Measurements from ENCODE around the gene IL21R.

The IL21R gene

GRCh38 chr16:27381974-27382855, 19.8 kb upstream of the IL21R start:
- H3K27me3 ChIP-seq (ENCODE audit: control insufficient read depth, low read length): peaks cover 3% of the 10 kb centered on the region; the same call in 1 of the 2 replicates
- H3K4me2 ChIP-seq (ENCODE audit: low read length): peak overlapping the region; percentile 4; the same call in 1 of the 2 replicates
- H4K20me1 ChIP-seq (ENCODE audit: control insufficient read depth, insufficient read depth, low read depth, low read length): no peaks in the 10 kb centered on the region
- peaks cover 11% of the 10 kb centered on the region for H3F3A ChIP-seq (ENCODE audit: control insufficient read depth, insufficient read depth)
- H3K36me3 ChIP-seq (ENCODE audit: control insufficient read depth, low read length): no peaks in the 10 kb centered on the region
- no peak overlapping the region for H3K4me3 ChIP-seq (ENCODE audit: low read length)
- no peaks in the 10 kb centered on the region for H3K79me2 ChIP-seq (ENCODE audit: control insufficient read depth, low read length)
- no peaks in the 10 kb centered on the region for H3K9me2 ChIP-seq (replicated peaks; ENCODE audit: control insufficient read depth, low read length)
- H3K4me1 ChIP-seq (ENCODE audit: control insufficient read depth, low read length): peaks cover 45% of the 10 kb centered on the region
- TF ChIP-seq CTCF (IDR thresholded peaks at IDR 0.05; ENCODE audit: low read depth, low read length, poor library complexity, severe bottlenecking): no peak
- TF ChIP-seq EZH2phosphoT487 (IDR thresholded peaks at IDR 0.05; ENCODE audit: borderline replicate concordance, low read length): no peak
- peaks cover 13% of the 10 kb centered on the region for H3K9me3 ChIP-seq (ENCODE audit: control insufficient read depth, insufficient read depth, low read length)
- no peak overlapping the region for H3K27ac ChIP-seq (ENCODE audit: low read depth, low read length)

GRCh38 chr16:27383556-27384243, 18.3 kb upstream of the IL21R start:
- peaks cover 30% of the 10 kb centered on the region for H3K4me1 ChIP-seq (ENCODE audit: control insufficient read depth, low read length)

DNA sequence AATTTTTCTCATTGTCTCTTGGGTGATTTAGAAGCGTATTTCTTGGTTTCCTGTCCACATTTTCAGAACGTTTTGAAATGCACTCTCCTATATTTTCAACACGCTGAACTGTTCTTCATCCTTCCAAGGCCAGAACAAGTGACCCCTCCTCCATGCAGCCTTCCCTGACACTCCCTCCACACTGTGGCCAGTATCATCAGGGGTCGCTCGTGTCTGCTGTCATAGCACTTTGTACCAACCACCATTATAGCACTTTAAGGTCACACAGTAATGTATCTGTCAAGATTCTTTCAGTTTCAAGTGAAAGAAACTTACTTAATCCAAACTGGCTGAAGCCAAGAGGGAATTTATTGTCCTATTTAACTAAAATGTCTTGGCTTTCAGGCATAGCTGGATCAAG, 17.5 kb upstream of the IL21R start:
- Histone ChIP-seq H3K4me1 (ENCODE audit: control insufficient read depth, low read length) (peaks cover 23% of the 10 kb centered on the region), H3K36me3 (ENCODE audit: control insufficient read depth, low read length) (no peaks in the 10 kb centered on the region), H4K20me1 (ENCODE audit: control insufficient read depth, insufficient read depth, low read depth, low read length) (no peaks in the 10 kb centered on the region), H3K79me2 (ENCODE audit: control insufficient read depth, low read length) (no peaks in the 10 kb centered on the region), H3K9me3 (ENCODE audit: control insufficient read depth, insufficient read depth, low read length) (peaks cover 21% of the 10 kb centered on the region), H3K27ac (ENCODE audit: low read depth, low read length) (no peak overlapping the region), H3K9me2 (replicated peaks; ENCODE audit: control insufficient read depth, low read length) (no peaks in the 10 kb centered on the region), H3K4me2 (ENCODE audit: low read length) (no peak overlapping the region), H3K27me3 (ENCODE audit: control insufficient read depth, low read length) (peaks cover 8% of the 10 kb centered on the region), H3F3A (ENCODE audit: control insufficient read depth, insufficient read depth) (0 out of 2 replicates have a peak, but pooled peaks cover 3% of the 10 kb centered on the region), H3K4me3 (ENCODE audit: low read length) (no peak overlapping the region)
- TF ChIP-seq CTCF (IDR thresholded peaks at IDR 0.05; ENCODE audit: low read depth, low read length, poor library complexity, severe bottlenecking) (no peak), EZH2phosphoT487 (IDR thresholded peaks at IDR 0.05; ENCODE audit: borderline replicate concordance, low read length) (no peak)

More at GRCh38 chr16:27383556-27384243, 18.3 kb upstream of the IL21R start:
- Histone ChIP-seq H3K9me3 (ENCODE audit: control insufficient read depth, insufficient read depth, low read length) (peaks cover 16% of the 10 kb centered on the region), H3K79me2 (ENCODE audit: control insufficient read depth, low read length) (no peaks in the 10 kb centered on the region), H3F3A (ENCODE audit: control insufficient read depth, insufficient read depth) (0 out of 2 replicates have a peak, but pooled peaks cover 3% of the 10 kb centered on the region), H3K4me2 (ENCODE audit: low read length) (no peak overlapping the region), H3K27ac (ENCODE audit: low read depth, low read length) (no peak overlapping the region), H4K20me1 (ENCODE audit: control insufficient read depth, insufficient read depth, low read depth, low read length) (no peaks in the 10 kb centered on the region), H3K9me2 (replicated peaks; ENCODE audit: control insufficient read depth, low read length) (no peaks in the 10 kb centered on the region), H3K4me3 (ENCODE audit: low read length) (no peak overlapping the region), H3K36me3 (ENCODE audit: control insufficient read depth, low read length) (no peaks in the 10 kb centered on the region), H3K27me3 (ENCODE audit: control insufficient read depth, low read length) (peaks cover 8% of the 10 kb centered on the region)
- TF ChIP-seq CTCF (IDR thresholded peaks at IDR 0.05; ENCODE audit: low read depth, low read length, poor library complexity, severe bottlenecking): no peak
- TF ChIP-seq EZH2phosphoT487 (IDR thresholded peaks at IDR 0.05; ENCODE audit: borderline replicate concordance, low read length): no peak
